Natural killer cell treated with Interleukin-12 subunit alpha and Interleukin-12 subunit beta and Interleukin-15 and Interleukin-18, amount 100 ng/mL, for 72 hours (primary cell): ENCODE measurements around the gene TRDMT1. TPM values are rescaled to one million over a fixed set of nuclear protein-coding genes. Genes with fewer than 3 reads are reported as not detected.
A peak's percentile ranks its signal among the peaks of the same experiment; 100 is the strongest.

Experiments used
- ATAC-seq, 2 donors: fragments of 150-1000 bp; cut with Tn5 transposase in 1 of 2; sonication (Bioruptor Pico), chemical (Tn5 transposase) in 1 of 2; 2 replicates each; pipeline ENCODE4 v1.10.0; 2021
- DNase-seq: peaks from one replicate; pipeline ENCODE4 v3.0.0; 2022; ENCODE audit warnings: low spot score
- H3K27ac Mint-ChIP-seq, 2 donors: 1 replicate in 1 of 2; 2 replicates in 1 of 2; pipeline ENCODE4 v1.8.0; 2022; ENCODE audit warnings: mixed read lengths in 2 of 2, mild to moderate bottlenecking in 1 of 2, moderate library complexity in 1 of 2
- H3K27me3 Mint-ChIP-seq, 2 donors: 1 replicate in 1 of 2; 2 replicates in 1 of 2; pipeline ENCODE4 v1.8.0; 2022; ENCODE audit warnings: mixed read lengths in 2 of 2
- H3K36me3 Mint-ChIP-seq: one replicate; pipeline ENCODE4 v1.8.0; 2022; ENCODE audit warnings: mixed read lengths
- H3K4me1 Mint-ChIP-seq, 2 donors: 1 replicate in 1 of 2; 2 replicates in 1 of 2; pipeline ENCODE4 v1.8.0; 2022; ENCODE audit warnings: low read depth in 2 of 2, mixed read lengths in 2 of 2, mild to moderate bottlenecking in 1 of 2
- H3K4me3 Mint-ChIP-seq: one replicate; pipeline ENCODE4 v1.8.0; 2022; ENCODE audit warnings: mixed read lengths
- H3K9me3 Mint-ChIP-seq: 2 replicates; pipeline ENCODE4 v1.8.0; 2022; ENCODE audit warnings: mixed read lengths
- total RNA-seq, 2 donors: library from RNA; stranded (reverse); gene quantifications; one replicate each; pipeline ENCODE4 v1.2.3, GENCODE V29; 2022

The TRDMT1 gene
- 10 to 100 TPM in 1 of 2 donors, 1 to 10 TPM in 1; 8.1 to 15.2 TPM for total RNA-seq

GRCh38 chr10:17200912-17201793, at the start of gene TRDMT1:
Gene TRDMT1 (minus strand): TSS chr10:17201672. CDS start chr10:17201634, 38 bp downstream.
- no peaks in the 10 kb centered on the region for H3K36me3 Mint-ChIP-seq
- DNase-seq, result peak; percentile 88
- ATAC-seq, result peak; percentile 98
- no peaks in the 10 kb centered on the region for H3K9me3 Mint-ChIP-seq
- no peaks in the 10 kb centered on the region for H3K27me3 Mint-ChIP-seq
- peaks cover 29 to 32% of the 10 kb centered on the region in 2 donors for H3K4me1 Mint-ChIP-seq
- H3K4me3 Mint-ChIP-seq, result peak within 1 kb of the TSS; percentile 90
- H3K27ac Mint-ChIP-seq, result peak within 1 kb of the TSS; percentile 89 to 94

GRCh38 chr10:17250736-17251135, 49.3 kb upstream of the TRDMT1 start:
- DNase-seq, result no peak
- Mint-ChIP-seq H3K36me3 (peaks cover 6% of the 10 kb centered on the region), H3K9me3 (no peaks in the 10 kb centered on the region), H3K4me3 (no peak overlapping the region), H3K27ac (no peak overlapping the region), H3K4me1 (peaks cover 1 to 4% of the 10 kb centered on the region in 2 donors), H3K27me3 (peaks cover 0 to 5% of the 10 kb centered on the region in 2 donors)
- no peak for ATAC-seq

- H3K27me3 Mint-ChIP-seq, result peaks cover 0 to 5% of the 10 kb centered on the region in 2 donors
- H3K27ac Mint-ChIP-seq, result no peak overlapping the region
- H3K9me3 Mint-ChIP-seq, result no peaks in the 10 kb centered on the region
- H3K4me3 Mint-ChIP-seq, result no peak overlapping the region
- H3K4me1 Mint-ChIP-seq, result no peaks in the 10 kb centered on the region
- peaks cover 6% of the 10 kb centered on the region for H3K36me3 Mint-ChIP-seq
- DNase-seq (no peak), ATAC-seq (no peak)
These were observed 48.3 kb upstream of the TRDMT1 start for GRCh38 chr10:17249820-17250219.

- ATAC-seq (no peak), DNase-seq (no peak)
- Mint-ChIP-seq H3K27me3 (peaks cover 0 to 5% of the 10 kb centered on the region in 2 donors), H3K4me1 (no peaks in the 10 kb centered on the region), H3K27ac (no peak overlapping the region), H3K4me3 (no peak overlapping the region), H3K36me3 (peaks cover 6% of the 10 kb centered on the region), H3K9me3 (no peaks in the 10 kb centered on the region)
These were observed 47.5 kb upstream of the TRDMT1 start for GRCh38 chr10:17248964-17249363.

GRCh38 chr10:17247210-17247609, 45.7 kb upstream of the TRDMT1 start:
- DNase-seq (no peak), ATAC-seq (no peak)
- no peak overlapping the region for H3K27ac Mint-ChIP-seq
- no peak overlapping the region for H3K4me3 Mint-ChIP-seq
- no peaks in the 10 kb centered on the region for H3K4me1 Mint-ChIP-seq
- H3K9me3 Mint-ChIP-seq, result no peaks in the 10 kb centered on the region
- peaks cover 0 to 5% of the 10 kb centered on the region in 2 donors for H3K27me3 Mint-ChIP-seq
- H3K36me3 Mint-ChIP-seq, result peaks cover 6% of the 10 kb centered on the region

GRCh38 chr10:17244700-17245365, 43.4 kb upstream of the TRDMT1 start:
- H3K27ac Mint-ChIP-seq, result no peak overlapping the region
- H3K4me3 Mint-ChIP-seq, result no peak overlapping the region

GRCh38 chr10:17241611-17242333, 40.3 kb upstream of the TRDMT1 start:
- Mint-ChIP-seq H3K9me3 (no peaks in the 10 kb centered on the region), H3K36me3 (peaks cover 7% of the 10 kb centered on the region), H3K27ac (no peak overlapping the region), H3K4me1 (no peaks in the 10 kb centered on the region), H3K27me3 (peaks cover 0 to 5% of the 10 kb centered on the region in 2 donors), H3K4me3 (no peak overlapping the region)
- no peak for ATAC-seq
- DNase-seq, result no peak

More at GRCh38 chr10:17244700-17245365, 43.4 kb upstream of the TRDMT1 start:
- DNase-seq (no peak), ATAC-seq (no peak)
- no peaks in the 10 kb centered on the region for H3K9me3 Mint-ChIP-seq
- H3K4me1 Mint-ChIP-seq, result no peaks in the 10 kb centered on the region
- H3K27me3 Mint-ChIP-seq, result peaks cover 0 to 5% of the 10 kb centered on the region in 2 donors
- H3K36me3 Mint-ChIP-seq, result peaks cover 6% of the 10 kb centered on the region

GRCh38 chr10:17240616-17241015, 39.1 kb upstream of the TRDMT1 start:
- no peak for ATAC-seq

GRCh38 chr10:17240096-17240495, 38.6 kb upstream of the TRDMT1 start:
- ATAC-seq, result no peak
- Mint-ChIP-seq H3K27me3 (no peaks in the 10 kb centered on the region), H3K9me3 (no peaks in the 10 kb centered on the region), H3K4me1 (peaks cover 9% of the 10 kb centered on the region in 2 donors), H3K36me3 (peaks cover 16% of the 10 kb centered on the region), H3K27ac (no peak overlapping the region), H3K4me3 (no peak overlapping the region)
- DNase-seq, result no peak

More at GRCh38 chr10:17240616-17241015, 39.1 kb upstream of the TRDMT1 start:
- Mint-ChIP-seq H3K27me3 (no peaks in the 10 kb centered on the region), H3K4me3 (no peak overlapping the region), H3K36me3 (peaks cover 13% of the 10 kb centered on the region), H3K27ac (peak overlapping the region in 1 of 2 donors; percentile 50), H3K9me3 (no peaks in the 10 kb centered on the region), H3K4me1 (peaks cover 6 to 7% of the 10 kb centered on the region in 2 donors)
- no peak for DNase-seq

GRCh38 chr10:17239345-17240085, 38.0 kb upstream of the TRDMT1 start:
- ATAC-seq (no peak), DNase-seq (no peak)
- Mint-ChIP-seq H3K9me3 (no peaks in the 10 kb centered on the region), H3K4me3 (no peak overlapping the region), H3K27me3 (no peaks in the 10 kb centered on the region), H3K36me3 (peaks cover 22% of the 10 kb centered on the region), H3K4me1 (peaks cover 14 to 15% of the 10 kb centered on the region in 2 donors), H3K27ac (peak overlapping the region in 1 of 2 donors; percentile 62)

GRCh38 chr10:17238445-17239291, 37.2 kb upstream of the TRDMT1 start:
- H3K9me3 Mint-ChIP-seq, result no peaks in the 10 kb centered on the region
- H3K27ac Mint-ChIP-seq, result peak overlapping the region in 1 of 2 donors; percentile 16
- peaks cover 27% of the 10 kb centered on the region for H3K36me3 Mint-ChIP-seq
- peaks cover 18 to 20% of the 10 kb centered on the region in 2 donors for H3K4me1 Mint-ChIP-seq
- DNase-seq (no peak), ATAC-seq (no peak)
- H3K4me3 Mint-ChIP-seq, result no peak overlapping the region
- no peaks in the 10 kb centered on the region for H3K27me3 Mint-ChIP-seq

GRCh38 chr10:17237915-17238444, 36.5 kb upstream of the TRDMT1 start:
- Mint-ChIP-seq H3K4me3 (no peak overlapping the region), H3K9me3 (no peaks in the 10 kb centered on the region), H3K27me3 (no peaks in the 10 kb centered on the region), H3K36me3 (peaks cover 27% of the 10 kb centered on the region), H3K27ac (peak overlapping the region in 1 of 2 donors; percentile 16), H3K4me1 (peaks cover 20 to 22% of the 10 kb centered on the region in 2 donors)
- ATAC-seq (no peak), DNase-seq (no peak)
